ENCODE data around the gene CHRM2. TPM values are rescaled to one million over a fixed set of nuclear protein-coding genes. Genes with fewer than 3 reads are reported as not detected.

The CHRM2 gene
- total RNA-seq, 2 experiments from 2014 or later = not detected

DNA sequence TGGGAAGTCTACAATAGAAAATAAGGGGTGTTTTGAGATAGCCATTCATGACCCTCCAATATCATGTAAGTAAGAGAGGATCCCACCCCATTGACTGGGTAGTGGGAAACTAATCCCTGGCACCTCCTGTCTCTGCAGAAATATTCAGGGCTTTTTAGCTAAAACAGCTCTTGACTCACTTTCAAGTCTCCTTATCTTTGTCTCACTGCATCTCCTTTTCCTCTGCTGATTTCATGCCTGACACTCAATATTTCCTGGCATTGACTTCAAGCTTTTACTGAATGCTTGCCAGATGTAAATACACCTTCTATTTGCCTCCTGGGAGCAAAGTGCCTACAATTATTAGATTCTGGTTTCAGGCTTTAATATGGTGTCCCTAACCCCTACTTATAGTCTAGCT is 57.1 kb downstream of the CHRM2 start:
- H3K4me1 ChIP-seq (ENCODE audit: insufficient read depth, low read length, poor library complexity, severe bottlenecking) = no peaks in the 10 kb centered on the region
- H4K20me1 ChIP-seq (ENCODE audit: insufficient read depth, low read length) = no peaks in the 10 kb centered on the region
- BruUV-seq (replicated peaks) = no TSS peak
- no peak overlapping the region for H3K27ac ChIP-seq (ENCODE audit: low read depth, low read length, poor library complexity, severe bottlenecking)
- no peak overlapping the region for H3K4me3 ChIP-seq (ENCODE audit: low read depth, low read length, poor library complexity, severe bottlenecking)
- no peaks in the 10 kb centered on the region for H3K36me3 ChIP-seq (ENCODE audit: insufficient read depth, low read length)
- no peaks in the 10 kb centered on the region for H3K9me3 ChIP-seq (ENCODE audit: low read length)
- H3K4me2 ChIP-seq (ENCODE audit: low read length) = no peak overlapping the region
- no peaks in the 10 kb centered on the region for H3K9me2 ChIP-seq (ENCODE audit: insufficient read depth, low read length)
- TF ChIP-seq, protein P1, sequence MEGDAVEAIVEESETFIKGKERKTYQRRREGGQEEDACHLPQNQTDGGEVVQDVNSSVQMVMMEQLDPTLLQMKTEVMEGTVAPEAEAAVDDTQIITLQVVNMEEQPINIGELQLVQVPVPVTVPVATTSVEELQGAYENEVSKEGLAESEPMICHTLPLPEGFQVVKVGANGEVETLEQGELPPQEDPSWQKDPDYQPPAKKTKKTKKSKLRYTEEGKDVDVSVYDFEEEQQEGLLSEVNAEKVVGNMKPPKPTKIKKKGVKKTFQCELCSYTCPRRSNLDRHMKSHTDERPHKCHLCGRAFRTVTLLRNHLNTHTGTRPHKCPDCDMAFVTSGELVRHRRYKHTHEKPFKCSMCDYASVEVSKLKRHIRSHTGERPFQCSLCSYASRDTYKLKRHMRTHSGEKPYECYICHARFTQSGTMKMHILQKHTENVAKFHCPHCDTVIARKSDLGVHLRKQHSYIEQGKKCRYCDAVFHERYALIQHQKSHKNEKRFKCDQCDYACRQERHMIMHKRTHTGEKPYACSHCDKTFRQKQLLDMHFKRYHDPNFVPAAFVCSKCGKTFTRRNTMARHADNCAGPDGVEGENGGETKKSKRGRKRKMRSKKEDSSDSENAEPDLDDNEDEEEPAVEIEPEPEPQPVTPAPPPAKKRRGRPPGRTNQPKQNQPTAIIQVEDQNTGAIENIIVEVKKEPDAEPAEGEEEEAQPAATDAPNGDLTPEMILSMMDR (conservative IDR thresholded peaks at IDR 0.05; ENCODE audit: low read length) = no peak
- TF ChIP-seq EZH2phosphoT487 (IDR thresholded peaks at IDR 0.05; ENCODE audit: borderline replicate concordance, low read depth, low read length) = no peak
- POLR2A ChIA-PET = no interaction called here
- H2AFZ ChIP-seq (ENCODE audit: low read length) = no peak overlapping the region
- CTCF ChIA-PET (ENCODE audit: unreplicated experiment) = no interaction called here
- no peak for DNase-seq (ENCODE audit: low spot score)
- no peaks in the 10 kb centered on the region for H3K79me2 ChIP-seq (ENCODE audit: insufficient read depth, low read depth, low read length)
- intact Hi-C loops (cut with micrococcal nuclease; ENCODE audit: unreplicated experiment) = no loop called here

DNA sequence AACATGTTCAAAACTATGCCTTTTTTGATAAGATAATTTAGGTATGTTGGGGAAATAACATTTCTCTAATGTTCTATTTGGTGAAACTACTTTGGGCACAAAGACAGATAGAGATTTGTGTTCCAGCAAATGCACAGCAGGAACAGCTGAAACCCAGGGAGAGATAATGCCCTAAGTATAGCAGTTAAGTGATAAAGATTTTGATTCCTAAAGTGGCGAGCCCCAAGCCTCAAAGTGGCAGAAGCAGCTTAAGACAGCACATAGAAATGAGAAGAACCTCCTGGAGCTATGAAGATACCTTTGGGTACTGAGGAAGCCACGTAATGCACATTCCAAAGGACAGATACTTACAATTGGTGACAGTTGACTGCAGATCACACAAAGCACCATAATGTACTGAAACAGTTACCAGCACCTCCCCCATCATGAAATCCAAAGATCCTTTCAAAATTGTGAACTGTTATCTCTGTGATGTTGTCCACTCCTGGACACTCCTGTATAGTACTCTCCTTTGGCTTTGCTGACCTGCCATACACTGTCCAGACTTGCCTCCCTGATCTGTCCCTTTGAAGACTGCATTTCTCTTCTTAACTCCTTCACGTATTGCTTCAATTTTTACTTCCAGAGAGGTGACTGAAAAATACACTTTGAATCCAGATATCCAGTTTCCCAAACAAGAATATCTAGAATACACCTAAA is 62.9 kb downstream of the CHRM2 start:
- TF ChIP-seq, protein P1 (conservative IDR thresholded peaks at IDR 0.05; ENCODE audit: low read length) = no peak
- ChIA-PET POLR2A (no interaction called here), CTCF (ENCODE audit: unreplicated experiment) (no interaction called here)
- no peak overlapping the region for H2AFZ ChIP-seq (ENCODE audit: low read length)
- H3K36me3 ChIP-seq (ENCODE audit: insufficient read depth, low read length) = no peaks in the 10 kb centered on the region
- no peaks in the 10 kb centered on the region; the same call in 1 of the 2 replicates for H3K9me3 ChIP-seq (ENCODE audit: low read length)
- H3K4me1 ChIP-seq (ENCODE audit: insufficient read depth, low read length, poor library complexity, severe bottlenecking) = no peaks in the 10 kb centered on the region
- H3K4me2 ChIP-seq (ENCODE audit: low read length) = no peak overlapping the region
- intact Hi-C loops (cut with micrococcal nuclease; ENCODE audit: unreplicated experiment) = no loop called here
- no peaks in the 10 kb centered on the region for H4K20me1 ChIP-seq (ENCODE audit: insufficient read depth, low read length)
- BruUV-seq (replicated peaks) = no TSS peak
- H3K27ac ChIP-seq (ENCODE audit: low read depth, low read length, poor library complexity, severe bottlenecking) = no peak overlapping the region
- no peak for DNase-seq (ENCODE audit: low spot score)
- no peaks in the 10 kb centered on the region for H3K79me2 ChIP-seq (ENCODE audit: insufficient read depth, low read depth, low read length)
- H3K9me2 ChIP-seq (ENCODE audit: insufficient read depth, low read length) = no peaks in the 10 kb centered on the region
- no peak overlapping the region for H3K4me3 ChIP-seq (ENCODE audit: low read depth, low read length, poor library complexity, severe bottlenecking)

DNA sequence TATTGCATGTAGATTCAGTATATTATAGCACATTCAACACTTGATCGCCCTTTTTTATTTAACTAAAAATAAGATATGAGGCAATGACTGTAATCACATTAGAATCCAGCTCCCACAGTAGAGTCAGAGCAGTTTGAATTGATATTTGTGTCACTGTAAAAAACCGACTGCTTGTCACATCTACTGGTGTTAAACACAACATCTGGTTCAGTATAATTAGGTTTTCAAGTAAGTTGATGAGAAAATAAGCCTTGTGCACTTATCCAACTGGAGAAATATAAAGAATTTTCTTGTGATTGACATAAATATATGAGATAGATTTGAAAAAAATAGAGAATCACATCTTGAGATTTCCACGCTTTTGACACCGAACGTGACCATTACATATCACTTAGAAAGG is 69.0 kb downstream of the CHRM2 start:
- BruUV-seq (replicated peaks) = no TSS peak
- H3K9me3 ChIP-seq (ENCODE audit: low read length) = no peaks in the 10 kb centered on the region; the same call in 1 of the 2 replicates
- CTCF ChIA-PET (ENCODE audit: unreplicated experiment) = no interaction called here

More for the DNA sequence above, 69.0 kb downstream of the CHRM2 start:
- TF ChIP-seq EZH2phosphoT487 (IDR thresholded peaks at IDR 0.05; ENCODE audit: borderline replicate concordance, low read depth, low read length) = no peak
- TF ChIP-seq, protein P1 (conservative IDR thresholded peaks at IDR 0.05; ENCODE audit: low read length) = no peak
- Histone ChIP-seq H3K4me2 (ENCODE audit: low read length) (no peak overlapping the region), H4K20me1 (ENCODE audit: insufficient read depth, low read length) (no peaks in the 10 kb centered on the region), H2AFZ (ENCODE audit: low read length) (no peak overlapping the region), H3K9me2 (ENCODE audit: insufficient read depth, low read length) (no peaks in the 10 kb centered on the region), H3K4me3 (ENCODE audit: low read depth, low read length, poor library complexity, severe bottlenecking) (no peak overlapping the region), H3K4me1 (ENCODE audit: insufficient read depth, low read length, poor library complexity, severe bottlenecking) (no peaks in the 10 kb centered on the region), H3K79me2 (ENCODE audit: insufficient read depth, low read depth, low read length) (no peaks in the 10 kb centered on the region), H3K36me3 (ENCODE audit: insufficient read depth, low read length) (no peaks in the 10 kb centered on the region), H3K27ac (ENCODE audit: low read depth, low read length, poor library complexity, severe bottlenecking) (no peak overlapping the region)
- POLR2A ChIA-PET = no interaction called here
- intact Hi-C loops (cut with micrococcal nuclease; ENCODE audit: unreplicated experiment) = no loop called here
- no peak for DNase-seq (ENCODE audit: low spot score)
